Superior temporal gyrus (tissue), 1 donor: ENCODE data around the gene SULT1C2.
"Not testable (repeated sequence)": the region's sequence is repeated elsewhere in the genome, so short reads cannot be mapped to it uniquely, and the experiment has no call there.

Experiments
- DNase-seq: peaks from one replicate; pipeline ENCODE4 v3.0.0-alpha.2; 2016; ENCODE audit errors: extremely low spot score

SULT1C2 gene

DNA sequence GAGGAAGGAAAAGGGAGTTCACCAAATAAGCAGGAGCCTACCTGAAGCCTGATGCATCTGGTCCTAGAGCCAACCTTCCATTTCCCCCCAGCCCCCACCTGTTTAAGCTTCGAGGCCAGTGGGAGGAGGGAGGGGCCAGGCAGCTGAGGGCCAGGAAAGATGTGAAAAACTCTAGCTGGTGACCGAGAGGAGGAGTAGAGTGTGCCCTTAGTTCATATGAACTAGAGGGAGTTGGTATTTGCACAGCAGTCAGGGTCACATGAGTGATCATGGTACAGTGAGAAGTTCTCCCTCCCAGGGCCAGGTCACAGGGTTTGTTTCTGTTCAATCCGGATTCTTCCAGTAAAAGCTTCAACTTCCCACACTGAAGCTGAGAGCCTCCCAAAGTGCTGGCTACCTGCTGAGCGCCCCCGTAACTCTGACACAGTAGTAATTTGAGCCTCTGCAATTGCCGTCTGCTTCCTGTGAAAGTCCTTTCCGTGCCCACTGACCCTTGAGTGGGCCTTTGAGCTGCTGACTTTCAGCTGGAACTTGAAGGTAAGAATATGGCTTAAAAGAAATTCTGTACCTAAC, at the start of gene SULT1C2:
Gene SULT1C2, plus strand, starts transcription at position 362 of the 573 bp plus-strand sequence. CDS start 4,773 bp downstream, outside the sequence.
- DNase-seq: no peak

DNA sequence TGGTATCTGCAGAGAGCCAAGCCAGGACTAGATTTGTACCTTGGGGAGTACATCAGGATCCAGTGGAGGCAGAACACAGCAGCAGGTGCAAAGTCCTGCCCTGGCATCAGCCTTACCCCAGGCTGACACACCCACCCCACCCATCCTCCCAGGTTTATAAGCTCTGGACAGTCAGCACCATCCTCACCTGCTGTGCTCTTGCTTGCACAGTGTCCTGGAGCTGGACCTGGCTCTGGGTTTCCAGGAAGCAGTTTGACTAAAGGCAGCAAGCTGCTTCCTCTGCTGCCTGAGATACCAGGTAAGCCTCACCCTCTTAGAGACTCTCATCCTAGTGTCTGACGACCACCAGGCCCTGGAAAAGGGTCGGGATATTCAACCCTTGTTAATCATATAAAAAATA, 48.9 kb upstream of the SULT1C2 start, which contains the start of gene SULT1C3:
Gene SULT1C3, plus strand, starts transcription at position 183 of the 400 bp plus-strand sequence. CDS start 7,227 bp downstream, outside the sequence.
- DNase-seq: no peak

DNA sequence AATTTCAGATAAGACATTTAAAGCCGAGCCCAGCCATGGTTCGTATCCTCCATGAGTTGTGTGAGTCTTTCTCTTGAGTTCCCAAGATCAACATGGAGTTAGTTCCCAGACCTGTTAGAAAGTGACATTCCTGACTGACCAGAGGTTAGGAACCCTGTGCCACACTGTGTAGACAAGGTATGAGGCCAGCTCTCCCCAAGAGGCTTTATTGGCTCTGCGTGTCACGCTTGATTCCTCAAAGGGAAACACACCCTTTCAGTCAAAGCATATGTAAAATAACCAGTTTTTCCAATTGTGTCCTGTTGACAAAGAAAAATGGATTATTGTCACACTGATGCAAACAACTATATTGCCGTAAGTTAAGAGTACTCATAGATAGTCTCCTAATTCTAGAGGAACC, 47.7 kb upstream of the SULT1C2 start:
- DNase-seq: no peak

DNA sequence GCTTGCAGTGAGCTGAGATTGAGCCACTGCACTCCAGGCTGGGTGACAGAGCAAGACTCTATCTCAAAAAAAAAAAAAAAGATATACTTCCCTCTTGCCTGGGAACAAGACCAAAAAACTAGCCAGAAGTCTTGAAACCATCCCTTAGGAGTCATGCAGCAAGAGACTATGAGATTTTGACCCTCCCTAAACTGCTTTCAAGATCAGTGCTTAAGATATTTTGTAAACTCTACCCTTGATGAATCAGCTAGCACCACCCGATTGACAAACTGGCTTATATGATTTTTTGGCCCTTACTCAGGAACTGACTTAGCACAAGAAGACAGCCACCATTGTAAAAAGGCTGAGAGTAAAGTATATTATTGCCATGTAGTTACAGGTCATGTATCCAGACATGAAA, 45.1 kb upstream of the SULT1C2 start:
- DNase-seq: no peak

DNA sequence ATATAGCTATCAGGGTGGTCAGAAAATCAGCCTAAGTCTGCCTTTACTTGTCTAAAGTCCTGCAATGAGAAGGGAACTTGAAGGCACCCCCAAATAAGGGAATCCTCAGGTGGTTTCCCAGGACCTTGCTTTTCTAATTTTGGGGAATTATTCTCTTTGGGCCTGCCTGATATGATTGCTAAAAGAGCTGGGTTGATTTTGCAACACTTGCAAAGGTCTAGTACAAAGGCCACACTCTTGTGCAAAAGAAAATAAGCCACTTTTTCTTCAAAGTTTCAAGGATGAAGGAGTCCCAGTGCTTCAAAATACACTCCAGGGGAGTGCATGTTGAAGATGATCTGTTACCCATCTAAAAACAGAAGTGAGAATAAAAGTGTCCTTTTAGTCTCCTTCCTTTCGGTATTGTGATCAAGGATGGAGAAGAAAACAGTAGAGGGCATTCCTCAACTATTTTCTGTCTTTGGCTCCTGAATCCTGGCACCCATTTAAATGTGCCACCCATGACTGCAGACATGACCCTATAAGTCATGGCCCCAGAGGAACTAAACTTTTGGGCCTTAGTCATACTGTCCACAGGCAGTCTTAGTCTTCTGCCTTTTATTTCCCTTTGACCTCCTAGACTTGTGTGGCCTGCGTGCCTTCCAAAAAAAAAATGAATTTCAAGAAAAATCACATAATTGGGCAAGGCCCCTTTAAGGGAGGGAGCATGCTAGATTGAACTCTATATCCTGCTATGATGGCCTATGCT, 43.9 kb upstream of the SULT1C2 start:
- DNase-seq: no peak

DNA sequence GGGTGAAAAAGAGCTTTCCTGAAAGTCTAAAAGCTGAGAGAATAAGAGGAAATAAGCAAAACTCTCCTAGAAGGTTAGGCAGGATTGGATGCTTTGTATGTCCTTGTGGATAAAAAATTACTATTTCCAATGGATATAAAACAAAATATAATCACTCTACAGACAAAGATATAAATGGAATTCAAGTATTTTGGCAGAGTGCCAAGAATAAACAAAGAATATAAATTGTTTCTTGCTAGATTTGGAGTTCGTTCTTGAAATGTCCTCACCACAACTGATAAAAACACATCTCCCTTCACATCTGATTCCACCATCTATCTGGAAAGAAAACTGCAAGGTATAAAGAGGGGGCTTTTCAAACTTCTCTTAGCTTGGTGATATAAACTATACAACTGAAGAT, 35.6 kb upstream of the SULT1C2 start:
- DNase-seq: no peak

DNA sequence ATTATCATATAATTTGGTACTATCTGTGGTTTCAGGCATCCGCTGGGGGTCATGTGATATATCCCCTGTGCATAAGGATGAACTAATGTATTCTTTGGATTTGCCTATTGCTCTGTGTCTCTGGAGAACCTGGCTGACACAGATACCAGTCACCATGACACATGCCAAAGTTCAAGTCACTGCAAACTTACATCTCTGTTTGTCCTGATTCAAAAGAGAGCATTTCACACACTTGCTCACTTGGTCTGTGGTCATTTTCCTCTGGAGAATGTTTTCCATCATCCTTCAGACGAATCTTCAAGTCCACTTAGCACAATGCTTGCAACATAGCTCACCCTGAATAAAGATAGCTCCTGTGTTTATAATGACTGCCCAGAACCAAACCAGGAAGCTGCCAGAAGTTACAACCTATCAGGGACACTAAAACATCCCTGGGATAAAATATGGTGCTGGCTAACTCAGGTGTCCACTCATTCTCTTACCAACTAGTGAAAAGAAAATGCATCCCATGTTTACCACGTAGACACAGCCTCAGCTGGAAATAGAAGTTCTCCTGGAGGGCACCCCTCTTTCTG, 30.9 kb upstream of the SULT1C2 start:
- no peak for DNase-seq

DNA sequence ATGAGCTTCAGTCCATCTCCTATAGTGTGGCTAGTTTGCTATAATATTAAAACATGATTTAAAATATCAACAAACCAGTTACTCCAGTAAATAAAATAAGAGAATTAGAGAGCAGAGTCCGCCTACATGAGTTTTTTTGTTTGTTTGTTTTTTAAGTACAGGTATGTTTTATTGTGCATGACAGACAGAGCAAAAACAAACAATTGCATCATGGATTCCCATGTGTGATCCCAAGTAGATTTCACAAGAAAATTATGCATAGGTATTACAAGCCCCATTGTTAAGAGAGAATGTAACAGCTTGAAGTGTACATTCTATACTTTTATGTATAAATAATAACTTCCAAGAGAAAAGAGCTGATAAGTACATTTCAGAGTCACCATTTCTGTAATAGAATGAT, 27.9 kb upstream of the SULT1C2 start:
- no peak for DNase-seq

DNA sequence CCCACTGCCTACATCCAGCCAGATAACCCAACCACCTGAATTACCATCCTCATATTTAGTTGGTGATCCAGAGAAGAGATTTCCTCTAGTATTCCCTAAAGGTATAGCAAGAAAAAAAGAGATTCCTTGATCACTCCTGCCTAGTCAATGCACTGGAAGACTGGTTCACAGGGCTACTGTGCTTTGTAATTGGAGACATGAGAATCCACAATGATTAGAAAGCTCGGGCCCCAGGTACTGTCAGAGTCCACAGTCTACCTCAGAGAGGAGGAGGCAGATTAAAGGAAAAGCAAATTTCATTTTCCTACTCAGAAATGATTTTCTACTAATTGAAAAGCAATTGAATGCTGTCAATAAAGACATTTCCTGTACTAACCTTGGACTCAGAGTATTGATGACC, 26.7 kb upstream of the SULT1C2 start:
- DNase-seq: no peak

DNA sequence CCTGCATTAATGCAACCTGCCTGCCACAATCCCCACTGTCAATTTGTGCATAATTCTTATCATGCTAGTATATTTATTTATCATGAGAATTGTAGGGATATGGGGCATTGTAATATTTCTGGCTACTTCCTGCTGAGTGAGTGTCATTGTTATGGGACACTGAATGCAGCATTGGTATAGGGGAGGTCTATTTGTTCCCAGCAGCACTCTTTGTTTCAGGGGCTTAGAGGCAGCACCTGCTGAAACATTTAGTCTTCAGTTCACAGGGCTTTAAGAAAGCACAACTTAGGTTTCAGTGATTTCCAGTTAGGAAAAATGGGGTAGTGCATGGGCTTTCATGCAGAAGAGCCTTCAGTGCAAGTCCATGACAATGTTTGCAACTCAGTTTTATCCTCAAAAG, 25.3 kb upstream of the SULT1C2 start:
- no peak for DNase-seq

DNA sequence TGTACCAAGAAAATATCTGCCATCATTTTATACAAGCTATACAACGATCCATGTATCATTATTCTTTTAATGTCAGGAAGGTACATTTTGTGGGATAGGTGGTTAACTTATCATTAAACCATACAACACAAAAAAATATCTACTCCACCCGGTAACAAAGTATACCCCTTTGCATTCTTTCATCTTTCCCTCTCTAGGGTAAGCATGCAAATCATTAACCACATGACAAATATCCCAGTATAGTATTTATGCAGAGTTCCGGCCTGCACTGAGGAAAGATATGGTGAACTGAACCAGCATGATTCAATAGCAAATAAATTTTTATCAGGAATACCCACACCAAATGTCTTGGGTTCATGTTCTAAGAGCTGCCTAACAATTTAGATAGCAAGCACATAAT, 22.5 kb upstream of the SULT1C2 start:
- DNase-seq: no peak

DNA sequence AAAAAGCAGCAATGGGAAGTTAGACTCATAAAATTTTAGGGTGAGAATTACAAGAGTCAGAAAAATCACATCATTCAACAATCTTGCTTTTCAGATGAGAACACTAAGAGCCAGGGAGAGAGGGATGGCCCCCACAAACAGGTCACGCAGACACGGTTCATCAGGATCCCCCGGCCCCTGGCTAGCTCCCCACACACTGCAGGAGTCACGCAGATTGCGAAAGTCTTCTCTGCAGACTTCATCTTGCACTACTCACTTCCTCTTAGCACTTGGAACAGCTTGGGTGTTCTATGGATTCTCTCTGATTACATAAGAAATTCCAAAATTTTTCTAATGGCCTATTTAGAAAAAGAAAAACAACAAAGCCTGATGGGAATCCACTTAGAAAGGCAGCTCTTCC, 21.6 kb upstream of the SULT1C2 start:
- DNase-seq: peak; percentile 13

DNA sequence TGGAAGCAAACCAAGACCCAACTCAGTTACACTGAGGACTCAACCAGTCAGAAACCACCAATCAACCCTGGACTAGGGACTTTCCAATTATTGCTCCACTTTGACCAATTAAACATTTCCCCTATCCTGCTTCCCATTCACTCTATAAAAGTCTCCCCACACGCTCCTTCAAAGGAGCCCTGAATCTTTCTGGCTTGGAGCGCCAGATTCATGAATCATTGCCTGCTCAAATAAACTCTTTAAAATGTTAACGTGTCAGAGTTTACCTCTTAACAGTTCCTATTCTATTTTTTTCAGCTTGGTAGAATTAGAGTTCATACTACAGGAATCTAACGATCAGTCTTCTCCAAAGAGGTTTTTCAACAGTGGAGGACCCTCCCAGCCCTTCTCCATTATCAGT, 20.7 kb upstream of the SULT1C2 start:
- no peak for DNase-seq

DNA sequence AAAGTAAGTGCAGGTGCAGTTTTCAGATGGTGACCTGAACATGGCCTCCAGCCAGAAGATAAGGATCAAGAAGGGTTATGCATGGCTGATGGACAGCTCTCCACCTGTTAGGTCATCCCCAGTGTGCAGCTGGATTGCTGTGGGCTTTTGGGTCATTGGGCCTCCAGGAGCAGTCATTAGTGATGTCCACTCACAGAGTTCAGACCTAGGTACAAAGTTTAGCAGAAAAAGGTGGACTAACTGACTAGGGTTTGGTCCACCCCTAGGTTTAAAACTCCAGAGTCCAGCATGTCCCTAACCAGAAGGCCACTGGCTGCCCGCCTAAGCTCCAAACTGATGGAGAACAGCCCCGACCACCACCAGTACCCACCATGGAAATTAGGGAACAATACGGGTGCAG, 18.3 kb upstream of the SULT1C2 start:
- DNase-seq: no peak

DNA sequence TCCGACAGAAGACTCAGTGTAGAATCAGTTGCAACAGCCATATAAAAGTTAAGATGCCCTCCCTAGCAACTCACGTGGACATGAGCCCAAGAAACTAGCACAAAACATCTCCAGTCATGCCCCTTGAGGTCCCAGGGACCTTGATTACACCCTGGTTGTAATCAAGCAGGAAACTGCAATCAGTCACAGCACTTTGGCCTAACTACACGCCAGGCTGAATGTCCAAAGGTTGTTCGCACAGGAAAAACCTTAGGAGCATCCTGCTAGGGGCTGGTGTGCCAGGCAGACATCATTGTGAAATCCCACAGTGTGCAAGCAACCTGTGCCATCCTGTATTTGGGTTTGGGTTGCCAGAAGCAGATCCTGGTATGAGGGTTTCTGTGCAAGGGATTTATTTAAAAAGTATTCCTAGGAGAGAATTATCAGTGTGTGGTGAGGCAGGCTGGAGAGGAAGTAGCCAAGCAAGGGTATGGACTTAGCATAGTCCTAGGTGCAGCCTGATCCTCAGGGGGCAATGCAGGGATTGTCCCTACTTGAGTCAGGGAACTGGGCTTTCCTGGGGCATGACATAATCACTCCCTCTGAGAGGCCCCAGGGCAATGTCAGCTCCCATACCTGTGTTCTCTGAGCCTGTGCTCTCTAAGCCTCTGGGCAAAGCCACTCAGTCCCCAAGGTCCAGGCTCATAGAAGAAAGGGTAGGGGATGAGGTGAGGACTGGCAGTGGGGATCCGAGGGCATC, 17.8 kb upstream of the SULT1C2 start:
- no peak for DNase-seq

DNA sequence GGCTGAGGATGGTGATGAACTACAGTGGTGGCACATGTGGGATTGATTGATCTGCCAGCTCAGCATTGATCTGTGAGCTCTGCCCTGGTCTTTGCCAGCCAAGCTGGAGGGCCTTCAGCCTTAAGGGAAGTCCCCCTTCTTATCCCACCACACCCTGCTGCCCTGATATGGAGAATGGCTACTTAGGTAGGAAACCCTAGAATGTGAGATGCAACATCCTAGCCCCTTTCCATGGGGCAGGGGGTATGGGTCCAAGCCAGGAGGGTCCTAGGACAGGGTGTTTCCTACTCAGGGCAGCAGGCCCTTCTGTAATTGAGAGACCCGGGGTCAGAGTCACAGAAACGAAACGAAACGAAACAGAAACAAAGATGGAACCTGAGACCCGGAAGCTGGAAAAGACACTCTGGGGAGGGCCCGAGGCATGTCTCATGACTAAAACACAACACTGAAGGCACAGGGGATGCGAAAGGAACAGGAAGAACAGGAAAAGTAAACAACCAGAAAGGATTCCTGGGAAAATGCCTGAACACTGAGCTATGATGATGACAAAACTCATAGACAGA, 16.9 kb upstream of the SULT1C2 start:
- DNase-seq: no peak

DNA sequence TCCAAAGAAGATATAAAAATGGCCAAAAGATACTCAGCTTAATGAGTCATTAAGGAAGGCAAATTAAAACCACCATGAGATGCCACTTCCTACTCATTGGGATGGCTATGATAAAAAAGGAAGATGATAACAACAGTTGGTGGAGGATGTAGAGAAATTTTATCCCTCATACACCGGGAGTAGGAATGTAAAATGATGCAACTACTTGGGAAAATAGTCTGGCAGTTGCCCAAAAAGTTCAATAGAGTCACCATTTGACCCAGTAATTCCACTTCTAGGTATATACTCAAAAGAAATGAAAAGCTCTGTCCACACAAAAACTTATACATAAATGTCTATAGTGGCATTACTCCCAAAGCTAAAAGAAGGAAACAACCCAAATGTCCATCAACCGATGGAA, 10.1 kb upstream of the SULT1C2 start:
- DNase-seq: no peak

DNA sequence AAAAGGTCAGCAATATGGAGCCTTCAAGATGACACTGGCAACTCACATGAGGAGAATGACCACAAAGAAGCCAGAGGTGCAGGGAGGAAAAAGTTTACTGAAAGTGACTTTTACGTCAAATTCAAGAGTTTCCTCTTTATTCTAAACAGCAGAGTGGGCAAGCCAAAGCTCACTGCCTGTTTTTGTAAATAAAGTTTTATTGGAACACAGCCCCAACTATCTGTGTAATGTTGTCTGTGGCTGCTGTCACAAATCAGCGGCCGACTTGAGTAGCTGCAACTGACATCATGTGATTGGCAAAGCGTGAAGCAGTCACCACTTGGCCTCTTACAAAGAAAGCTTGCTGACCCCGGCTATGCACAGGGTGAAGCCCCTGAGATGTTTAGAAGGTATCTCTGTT, 9.2 kb upstream of the SULT1C2 start:
- DNase-seq: no peak

DNA sequence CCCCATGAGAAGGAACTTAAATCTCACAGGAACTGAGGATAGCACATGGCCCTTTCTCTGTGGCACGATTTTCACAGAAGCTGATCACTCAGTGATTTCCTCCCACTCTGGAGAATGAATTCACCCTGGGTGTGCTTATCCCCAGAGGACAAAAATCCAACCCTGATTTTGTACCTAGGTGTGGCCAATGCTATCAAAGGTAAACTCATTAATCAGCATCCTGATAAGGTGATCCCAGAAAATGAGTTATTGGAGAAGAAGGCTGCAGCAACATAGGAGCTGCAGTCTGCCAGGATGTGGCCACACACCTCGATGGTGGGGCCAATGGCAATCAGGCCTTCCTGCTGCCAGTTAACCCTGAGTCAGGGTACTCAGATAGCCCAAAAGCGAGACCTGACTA, 8.2 kb upstream of the SULT1C2 start:
- no peak for DNase-seq

DNA sequence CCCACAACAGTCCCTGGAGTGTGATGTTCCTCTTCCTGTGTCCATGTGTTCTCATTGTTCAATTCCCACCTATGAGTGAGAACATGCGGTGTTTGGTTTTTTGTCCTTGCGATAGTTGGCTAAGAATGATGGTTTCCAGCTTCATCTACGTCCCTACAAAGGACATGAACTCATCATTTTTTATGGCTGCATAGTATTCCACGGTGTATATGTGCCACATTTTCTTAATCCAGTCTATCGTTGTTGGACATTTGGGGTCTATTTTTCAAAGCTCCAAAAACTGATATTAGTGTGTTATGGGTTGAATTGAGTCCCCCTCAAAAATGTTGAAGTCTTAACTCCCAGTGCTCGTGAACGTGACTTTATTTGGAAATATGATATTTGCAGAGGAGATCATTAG, 4.1 kb upstream of the SULT1C2 start:
- not testable (repeated sequence) for DNase-seq

DNA sequence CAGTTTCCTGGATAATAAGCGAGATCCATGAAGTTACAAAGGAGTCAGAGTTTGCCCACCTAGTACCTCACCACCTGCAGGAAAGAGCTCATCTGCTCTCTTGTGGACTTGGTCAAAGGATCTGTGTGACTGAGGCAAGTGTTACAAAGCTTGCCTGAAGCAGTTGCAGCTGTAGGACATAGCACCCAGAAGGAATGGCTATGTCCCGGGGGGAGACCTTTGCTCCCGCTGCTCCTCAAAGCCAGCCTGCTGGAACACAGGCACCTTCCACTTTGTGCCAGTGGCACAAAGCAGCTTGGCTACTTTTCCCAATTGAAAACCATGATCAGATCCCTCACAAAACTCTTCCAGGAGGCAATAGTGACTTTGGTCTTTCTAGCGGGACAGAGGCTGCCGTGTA, 3.1 kb upstream of the SULT1C2 start:
- DNase-seq: no peak

DNA sequence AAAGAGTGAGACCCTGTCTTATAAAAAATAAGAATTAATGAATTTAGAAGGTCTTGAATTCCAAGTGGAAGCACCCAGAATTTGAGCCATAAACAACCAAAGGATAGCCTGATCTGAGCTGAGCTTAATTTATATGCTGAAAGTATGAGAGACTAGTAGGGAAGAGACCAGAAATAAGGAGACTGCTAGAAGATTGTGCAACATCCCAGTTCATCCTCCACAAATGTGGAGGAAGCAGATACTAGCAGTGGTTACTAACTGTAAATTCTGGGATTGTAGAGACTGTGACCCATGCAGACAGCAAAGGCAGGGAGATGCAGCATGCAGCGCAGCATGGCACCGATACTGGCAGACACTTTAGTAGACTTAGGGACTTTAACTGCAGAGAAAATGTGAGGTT, 1.5 kb upstream of the SULT1C2 start:
- no peak for DNase-seq
